Esophagus muscularis mucosa (tissue), 4 donors: ENCODE data around the gene SARS2. TPM values are rescaled to one million over a fixed set of nuclear protein-coding genes. Genes with fewer than 3 reads are reported as not detected.

Source experiments
- DNase-seq: peaks from one replicate; pipeline ENCODE4 v3.0.0-alpha.2; 2017; ENCODE audit errors: extremely low spot score
- H3K27ac ChIP-seq, 4 donors: fragments of 200-600 bp; sonication (generic); replicated peaks in 1 of 4; 1 replicate in 3 of 4; 2 replicates in 1 of 4; pipeline ENCODE4 v1.5.1; 2016 to 2019; ENCODE audit warnings: mild to moderate bottlenecking in 1 of 4
- H3K27me3 ChIP-seq, 4 donors: fragments of 200-600 bp; sonication (generic); one replicate each; pipeline versions ENCODE4 v1.5.1 to v1.6.0; 2016 to 2019
- H3K36me3 ChIP-seq, 4 donors: fragments of 200-600 bp; sonication (generic); one replicate each; pipeline ENCODE4 v1.5.1; 2016 to 2019
- H3K4me1 ChIP-seq, 4 donors: fragments of 200-600 bp; sonication (generic); one replicate each; pipeline ENCODE4 v1.5.1; 2016 to 2019
- H3K4me3 ChIP-seq, 4 donors: fragments of 200-600 bp; sonication (generic); 1 replicate in 2 of 4; 2 replicates in 2 of 4; pipeline ENCODE4 v1.5.1; 2016 to 2019; ENCODE audit warnings: mild to moderate bottlenecking in 4 of 4, moderate library complexity in 1 of 4
- H3K9me3 ChIP-seq, 4 donors: fragments of 200-600 bp; sonication (generic); 1 replicate in 3 of 4; 2 replicates in 1 of 4; pipeline ENCODE4 v1.5.1; 2016 to 2019
- CTCF ChIP-seq, 3 experiments: fragments of 200-600 bp in 2 of 3; fragments of 450-650 bp in 1 of 3; sonication (generic) in 2 of 3; IDR thresholded peaks; one replicate each; pipeline ENCODE4 v1.5.1; 2017 to 2019; ENCODE audit warnings: antibody characterized with exemption in 3 of 3, mild to moderate bottlenecking in 2 of 3, moderate library complexity in 1 of 3
- EP300 ChIP-seq: sonication (generic); formaldehyde crosslinking; IDR thresholded peaks from one replicate; pipeline ENCODE4 v1.6.1; 2017; ENCODE audit warnings: antibody characterized with exemption
- POLR2A ChIP-seq: fragments of 450-650 bp; IDR thresholded peaks from one replicate; pipeline ENCODE4 v1.6.1; 2017; ENCODE audit warnings: antibody characterized with exemption, moderate library complexity, mild to moderate bottlenecking, low read depth
- POLR2AphosphoS5 ChIP-seq, 2 donors: sonication (generic); formaldehyde crosslinking; IDR thresholded peaks; one replicate each; pipeline ENCODE4 v1.6.1; 2017; ENCODE audit warnings: antibody characterized with exemption in 2 of 2
- WGBS: methylation state at CpG from one replicate; pipeline ENCODE4 v1.1.5; 2018; 5-methylcytosine and 5-hydroxymethylcytosine counted together
- intact Hi-C: fragments of 100-400 bp; cut with DNase I; formaldehyde crosslinking; loops from one replicate; pipeline ENCODE4 v1.15.1; 2023
- total RNA-seq, 4 donors: library from RNA; depleted of rRNA; stranded (reverse); fragments of >200 nt; gene quantifications; one replicate each; pipeline versions ENCODE4 v1.1.0 to v1.2.1, GENCODE V29; 2016

The SARS2 gene
- total RNA-seq: 10 to 100 TPM in 2 of 4 donors, 1 to 10 TPM in 2; 6.8 to 14.6 (median 9.1) TPM

GRCh38 chr19:38929929-38930775, at the start of gene SARS2:
Gene SARS2, minus strand, starts transcription at chr19:38930763. Its CDS starts 27 bp downstream, at chr19:38930736.
- intact Hi-C loops: loop anchor here (5.0 to 10.0 kb wide), 3 partner anchors 305 to 528 kb away; partner anchors contain the start of gene FAM98C
- peak; percentile 99 for DNase-seq
- Histone ChIP-seq H3K9me3 (no peaks in the 10 kb centered on the region), H3K27me3 (no peaks in the 10 kb centered on the region), H3K27ac (peak within 1 kb of the TSS; percentile 85 to 90 (median 88)), H3K4me3 (peak within 1 kb of the TSS; percentile 65 to 75 (median 68)), H3K36me3 (peaks cover 12 to 47% (median 23%) of the 10 kb centered on the region in 4 donors), H3K4me1 (peaks cover 29 to 33% (median 31%) of the 10 kb centered on the region in 4 donors)
- TF ChIP-seq CTCF (IDR thresholded peaks at IDR 0.05) (peak in 2 of 3 experiments; percentile 100), EP300 (no peak), POLR2A (no peak), POLR2AphosphoS5 (IDR thresholded peaks at IDR 0.05) (peak in 1 of 2 donors; percentile 86)
- WGBS: 5% methylated on average over 30 of the region's 49 CpGs

GRCh38 chr19:38979812-38980211, 49.2 kb upstream of the SARS2 start:
- no peak overlapping the region for H3K4me3 ChIP-seq
- DNase-seq: no peak
- H3K36me3 ChIP-seq: no peaks in the 10 kb centered on the region
- no peak overlapping the region for H3K27ac ChIP-seq
- TF ChIP-seq CTCF (IDR thresholded peaks at IDR 0.05) (no peak), POLR2AphosphoS5 (IDR thresholded peaks at IDR 0.05) (no peak), EP300 (no peak), POLR2A (no peak)
- intact Hi-C loops: no loop called here
- no peaks in the 10 kb centered on the region for H3K9me3 ChIP-seq
- H3K4me1 ChIP-seq: peaks cover 13 to 21% (median 19%) of the 10 kb centered on the region in 4 donors
- peaks cover 0 to 8% (median 0%) of the 10 kb centered on the region in 4 donors for H3K27me3 ChIP-seq
- WGBS: 77% methylated on average over 5 of the region's 5 CpGs

GRCh38 chr19:38978326-38978689, 47.7 kb upstream of the SARS2 start:
- 94% methylated on average over 2 of the region's 3 CpGs for WGBS
- Histone ChIP-seq H3K9me3 (no peaks in the 10 kb centered on the region), H3K27ac (no peak overlapping the region), H3K4me1 (peaks cover 13 to 35% (median 30%) of the 10 kb centered on the region in 4 donors), H3K27me3 (peaks cover 0 to 8% (median 0%) of the 10 kb centered on the region in 4 donors), H3K4me3 (no peak overlapping the region), H3K36me3 (no peaks in the 10 kb centered on the region)
- intact Hi-C loops: no loop called here
- DNase-seq: no peak
- TF ChIP-seq POLR2AphosphoS5 (IDR thresholded peaks at IDR 0.05): no peak
- no peak for TF ChIP-seq CTCF (IDR thresholded peaks at IDR 0.05)
- TF ChIP-seq POLR2A: no peak
- no peak for TF ChIP-seq EP300

GRCh38 chr19:38977445-38978325, 47.1 kb upstream of the SARS2 start:
- WGBS: 87% methylated on average over 13 of the region's 15 CpGs

More at GRCh38 chr19:38977445-38978325, 47.1 kb upstream of the SARS2 start:
- Histone ChIP-seq H3K4me3 (no peak overlapping the region), H3K4me1 (peaks cover 13 to 35% (median 33%) of the 10 kb centered on the region in 4 donors), H3K9me3 (no peaks in the 10 kb centered on the region), H3K36me3 (no peaks in the 10 kb centered on the region), H3K27me3 (peaks cover 0 to 8% (median 0%) of the 10 kb centered on the region in 4 donors), H3K27ac (no peak overlapping the region)
- no peak for DNase-seq
- intact Hi-C loops: no loop called here
- TF ChIP-seq EP300 (no peak), CTCF (IDR thresholded peaks at IDR 0.05) (no peak), POLR2AphosphoS5 (IDR thresholded peaks at IDR 0.05) (no peak), POLR2A (no peak)
